GM21515 (cell line): ENCODE results near the gene HSF5.

Source experiments
- ATAC-seq: cut with Tn5 transposase; IDR thresholded peaks from one replicate; pipeline ENCODE4 v1.9.1; 2021; ENCODE audit not compliant: unreplicated experiment

Gene HSF5

DNA sequence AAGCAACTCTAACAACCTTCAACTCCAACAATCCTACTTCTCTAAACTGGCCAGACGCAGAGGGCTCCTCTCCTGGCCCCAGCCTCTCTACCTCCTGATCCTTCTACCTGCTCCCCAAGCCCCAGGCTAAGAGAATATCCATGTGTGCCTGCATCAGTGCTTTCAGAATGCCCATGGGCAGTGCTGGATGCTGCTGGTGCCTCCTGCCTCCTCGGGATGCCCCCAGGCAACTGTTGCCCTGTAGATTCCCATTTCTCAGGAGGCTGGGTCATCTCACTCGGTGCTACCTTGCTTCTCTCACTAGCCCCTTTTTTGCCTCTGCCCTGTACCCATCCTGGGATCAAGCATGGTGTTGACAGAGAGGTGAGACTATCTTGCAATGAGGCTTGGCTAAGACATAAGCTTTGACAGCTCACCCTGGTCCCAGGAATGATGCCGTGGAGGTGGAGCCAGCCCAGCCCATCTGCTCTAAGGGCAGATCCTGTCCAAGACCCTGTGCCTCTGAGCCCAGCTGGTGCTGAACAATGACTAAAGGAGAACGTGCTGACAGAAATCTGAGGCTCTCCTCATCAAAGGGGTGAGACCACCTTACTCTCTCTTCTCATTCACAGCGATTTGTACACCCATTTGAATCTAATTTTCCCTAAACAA, 116.8 kb downstream of the HSF5 start:
- ATAC-seq = no peak

DNA sequence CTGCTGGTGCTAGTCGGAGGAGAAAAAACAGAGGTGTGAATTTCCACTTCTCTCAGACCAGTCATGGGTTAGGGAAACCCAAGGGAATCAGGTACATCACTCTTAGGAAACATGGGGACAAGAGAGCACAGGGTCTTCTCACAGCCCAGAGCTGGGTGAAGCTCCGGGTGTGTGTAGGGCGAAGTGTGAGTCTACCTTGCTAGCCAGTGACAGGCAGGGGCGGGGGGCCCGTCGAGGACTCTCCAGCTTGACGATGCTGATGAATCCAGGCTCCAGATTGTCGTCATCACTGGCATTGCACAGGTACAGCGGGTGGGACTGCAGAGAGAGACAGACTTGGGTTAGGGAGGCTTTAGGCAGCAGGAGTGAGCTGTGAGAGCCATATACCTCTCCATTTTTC, 117.5 kb downstream of the HSF5 start:
- no peak for ATAC-seq

DNA sequence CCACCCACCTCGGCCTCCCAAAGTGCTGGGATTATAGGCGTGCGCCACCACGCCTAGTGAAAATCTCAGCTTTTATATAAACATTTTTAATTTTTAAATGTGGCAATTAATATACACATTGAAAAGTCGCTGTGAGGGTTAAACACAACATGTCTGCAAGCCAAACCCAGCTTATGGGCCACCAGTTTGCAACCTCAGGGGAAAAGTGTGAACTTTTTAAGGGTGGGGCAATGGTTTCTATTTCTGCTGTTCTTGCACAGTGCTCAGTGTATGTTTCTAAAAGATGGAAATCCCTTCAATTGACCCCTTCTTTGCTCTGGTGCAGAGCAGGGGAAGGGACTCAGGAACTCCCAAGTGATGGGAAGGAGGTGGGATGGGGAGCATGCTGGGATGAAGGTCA, 117.9 kb downstream of the HSF5 start:
- no peak for ATAC-seq
